HepG2 (cell line): ENCODE results near the gene LRRC3B.

Source experiments
- CTCF ChIP-seq: sonication (generic); formaldehyde crosslinking; IDR thresholded peaks from 2 replicates; pipeline ENCODE4 v1.5.0; 2020; ENCODE audit warnings: mild to moderate bottlenecking, missing genetic modification reagents, moderate library complexity
- POLR2AphosphoS5 ChIP-seq: IDR thresholded peaks from 2 replicates; pipeline ENCODE4 v1.6.1; 2012; ENCODE audit warnings: low read depth, low read length
- ZFP36 ChIP-seq: fragments of 150-350 bp; IDR thresholded peaks from 2 replicates; pipeline ENCODE4 v1.6.1; 2018; ENCODE audit warnings: borderline replicate concordance, low read length, low read depth; ENCODE audit not compliant: partially characterized antibody
- ZNF720 ChIP-seq: sonication (generic); formaldehyde crosslinking; IDR thresholded peaks from 2 replicates; pipeline ENCODE4 v1.4.0; 2020; ENCODE audit warnings: missing genetic modification reagents

DNA sequence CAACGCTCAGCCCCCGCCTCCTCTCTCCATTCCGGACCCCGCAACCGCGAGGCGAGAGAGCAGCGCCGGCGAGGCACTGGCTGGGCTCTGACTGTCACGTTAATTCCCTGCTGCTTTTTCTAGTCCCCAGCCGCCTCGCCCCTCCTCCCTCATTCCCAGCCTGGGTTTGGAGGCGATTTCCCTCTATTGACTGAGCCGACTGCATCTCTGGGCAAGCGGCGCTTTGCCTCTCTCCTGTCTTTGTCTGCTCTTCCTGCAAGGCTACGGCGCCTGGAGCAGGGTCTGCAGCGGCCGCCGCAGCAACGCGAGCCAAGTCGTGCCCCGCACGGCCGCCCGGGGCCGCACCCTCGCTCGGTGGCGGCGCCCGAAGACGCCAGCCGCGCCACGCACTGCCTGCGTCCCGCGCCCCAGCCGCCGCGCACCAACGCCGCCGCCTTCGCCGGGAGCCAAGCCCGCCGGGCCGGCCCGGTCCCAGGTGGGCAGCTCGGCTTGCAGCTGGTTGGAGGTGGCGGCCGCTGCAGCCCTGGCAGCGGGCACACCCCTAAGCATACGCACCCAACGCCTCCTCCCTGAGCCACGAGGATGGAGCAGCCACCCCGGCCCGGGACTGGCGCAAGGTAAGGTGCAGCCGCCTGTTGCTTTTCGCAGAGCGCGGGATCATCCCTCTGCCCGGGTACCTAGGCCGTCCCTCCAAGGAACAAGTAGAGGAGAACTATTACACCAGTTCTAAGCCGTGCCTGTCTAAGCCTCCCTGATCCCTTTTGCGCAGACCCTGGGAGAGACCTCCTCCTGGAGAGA, at the start of gene LRRC3B:
- no peak for TF ChIP-seq CTCF (CRISPR knock-in tag)
- no peak for TF ChIP-seq ZNF720 (CRISPR knock-in tag)
- TF ChIP-seq ZFP36 = no peak
- TF ChIP-seq POLR2AphosphoS5 = no peak
